ENCODE results near the gene LYRM2.

LYRM2 gene

GRCh38 chr6:89562093-89562973 lies 76.2 kb downstream of the LYRM2 start:
- TF ChIP-seq CTCF (IDR thresholded peaks at IDR 0.05; ENCODE audit: low read depth, low read length, missing control alignments), result no peak
- no peak for DNase-seq (ENCODE audit: low read depth)
- H3K4me3 ChIP-seq (ENCODE audit: low read depth, low read length), result no peak overlapping the region

- no peak for DNase-seq (ENCODE audit: low read depth)
- H3K4me3 ChIP-seq (ENCODE audit: low read depth, low read length), result no peak overlapping the region
- no peak for TF ChIP-seq CTCF (IDR thresholded peaks at IDR 0.05; ENCODE audit: low read depth, low read length, missing control alignments)
Observed at GRCh38 chr6:89559487-89559886, 79.1 kb downstream of the LYRM2 start.

GRCh38 chr6:89555806-89556205 lies 82.7 kb downstream of the LYRM2 start:
- TF ChIP-seq CTCF (IDR thresholded peaks at IDR 0.05; ENCODE audit: low read depth, low read length, missing control alignments), result no peak
- H3K4me3 ChIP-seq (ENCODE audit: low read depth, low read length), result no peak overlapping the region
- no peak for DNase-seq (ENCODE audit: low read depth)

GRCh38 chr6:89555031-89555430 lies 83.5 kb downstream of the LYRM2 start:
- H3K4me3 ChIP-seq (ENCODE audit: low read depth, low read length), result no peak overlapping the region
- TF ChIP-seq CTCF (IDR thresholded peaks at IDR 0.05; ENCODE audit: low read depth, low read length, missing control alignments), result no peak
- no peak for DNase-seq (ENCODE audit: low read depth)

GRCh38 chr6:89554106-89554505 lies 84.4 kb downstream of the LYRM2 start:
- TF ChIP-seq CTCF (IDR thresholded peaks at IDR 0.05; ENCODE audit: low read depth, low read length, missing control alignments), result no peak
- DNase-seq (ENCODE audit: low read depth), result no peak
- no peak overlapping the region for H3K4me3 ChIP-seq (ENCODE audit: low read depth, low read length)

GRCh38 chr6:89553431-89553830 lies 85.1 kb downstream of the LYRM2 start:
- no peak overlapping the region for H3K4me3 ChIP-seq (ENCODE audit: low read depth, low read length)
- TF ChIP-seq CTCF (IDR thresholded peaks at IDR 0.05; ENCODE audit: low read depth, low read length, missing control alignments), result no peak
- DNase-seq (ENCODE audit: low read depth), result no peak

GRCh38 chr6:89547281-89547680 lies 91.3 kb downstream of the LYRM2 start:
- no peak for DNase-seq (ENCODE audit: low read depth)
- no peak for TF ChIP-seq CTCF (IDR thresholded peaks at IDR 0.05; ENCODE audit: low read depth, low read length, missing control alignments)
- no peak overlapping the region for H3K4me3 ChIP-seq (ENCODE audit: low read depth, low read length)

Data from GM12864 (cell line).